Activated CD8-positive, alpha-beta memory T cell treated with anti-CD3 and anti-CD28 coated beads for 36 hours (primary cell): ENCODE results near the gene ANKS4B. TPM values are rescaled to one million over a fixed set of nuclear protein-coding genes. Genes with fewer than 3 reads are reported as not detected.
"Not testable (repeated sequence)": the region's sequence is repeated elsewhere in the genome, so short reads cannot be mapped to it uniquely, and the experiment has no call there.

ENCODE experiments used
- CTCF ChIA-PET: fragments of 350-600 bp; sonication (Branson Sonifier 250); formaldehyde crosslinking; loops from one replicate; lab custom pipeline; 2021; ENCODE audit warnings: antibody characterized with exemption; lab: Charles Lee
- POLR2A ChIA-PET: fragments of 350-600 bp; sonication (Branson Sonifier 250); formaldehyde crosslinking; loops from one replicate; lab custom pipeline; 2021; ENCODE audit warnings: antibody characterized with exemption; lab: Charles Lee
- total RNA-seq, 2 experiments: library from RNA; stranded (reverse); gene quantifications; one replicate each; pipeline ENCODE4 v1.2.3, GENCODE V29; 2021

Gene ANKS4B
- total RNA-seq, 2 experiments from 2014 or later = not detected

DNA sequence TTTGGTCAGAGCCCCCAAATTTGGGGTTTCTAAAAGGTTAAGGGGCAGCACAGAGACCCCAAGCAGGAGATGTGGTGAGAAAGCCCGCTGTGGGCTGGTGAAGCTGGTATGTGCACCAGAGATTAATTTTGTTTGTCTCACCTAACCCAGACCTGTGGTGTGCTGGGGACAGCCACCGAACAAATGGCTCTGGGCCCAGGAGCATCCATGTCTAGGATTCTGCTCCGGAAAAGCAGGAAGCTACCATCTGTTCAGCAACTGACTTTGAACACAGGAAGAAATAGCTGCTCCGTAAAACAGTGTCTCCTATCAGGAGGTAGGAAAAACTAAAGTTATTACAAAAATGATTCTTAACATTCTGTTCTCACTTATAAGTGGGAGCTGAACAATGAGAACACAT is 19.4 kb upstream of the ANKS4B start:
- POLR2A ChIA-PET = interaction anchor here (0.6 kb wide), 1 partner anchor 63 kb away, joined by 3 read pairs; no protein-coding TSS in a partner anchor
- CTCF ChIA-PET = no interaction called here

DNA sequence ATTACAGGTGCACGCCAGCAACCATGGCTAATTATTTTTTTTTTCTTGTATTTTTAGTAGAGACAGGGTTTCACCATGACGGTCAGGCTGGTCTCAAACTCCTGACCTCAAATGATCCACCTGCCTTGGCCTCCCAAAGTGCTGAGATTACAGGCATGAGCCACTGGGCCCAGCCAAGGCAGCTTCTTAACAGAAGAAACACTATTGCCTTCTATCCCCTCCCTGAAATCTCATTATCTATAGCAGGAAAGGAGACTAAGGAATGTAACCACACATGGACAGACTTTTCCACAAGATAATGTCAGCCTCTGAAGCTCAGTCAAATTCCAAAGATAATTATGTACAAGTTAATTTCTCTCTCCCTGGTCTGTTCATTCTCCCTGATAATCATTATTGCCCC is 16.4 kb upstream of the ANKS4B start:
- CTCF ChIA-PET = interaction anchor here (0.7 kb wide), 1 partner anchor 108 kb away, joined by 5 read pairs; no protein-coding TSS in a partner anchor
- POLR2A ChIA-PET = interaction anchor here (0.7 kb wide), 1 partner anchor 318 kb away, joined by 6 read pairs; no protein-coding TSS in a partner anchor

DNA sequence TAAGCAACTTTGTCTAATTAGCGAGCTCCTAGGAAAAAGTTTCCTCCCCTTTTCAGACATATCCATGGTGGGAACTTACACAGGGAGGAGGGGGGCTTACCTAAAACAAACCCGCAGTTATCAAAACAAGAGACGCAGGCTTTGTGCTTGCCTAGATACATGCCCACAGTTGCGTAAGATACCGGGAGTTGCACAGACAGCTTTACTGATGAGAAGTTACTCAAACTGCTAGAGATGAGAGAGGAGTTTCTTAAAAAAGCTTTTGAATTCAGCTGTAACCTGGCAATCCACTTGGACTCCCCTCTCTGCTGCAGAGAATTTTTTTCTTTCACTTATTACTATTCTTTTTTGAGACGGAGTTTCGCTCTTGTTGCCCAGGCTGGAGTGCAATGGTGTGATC is 15.3 kb upstream of the ANKS4B start:
- ChIA-PET CTCF (no interaction called here), POLR2A (no interaction called here)

DNA sequence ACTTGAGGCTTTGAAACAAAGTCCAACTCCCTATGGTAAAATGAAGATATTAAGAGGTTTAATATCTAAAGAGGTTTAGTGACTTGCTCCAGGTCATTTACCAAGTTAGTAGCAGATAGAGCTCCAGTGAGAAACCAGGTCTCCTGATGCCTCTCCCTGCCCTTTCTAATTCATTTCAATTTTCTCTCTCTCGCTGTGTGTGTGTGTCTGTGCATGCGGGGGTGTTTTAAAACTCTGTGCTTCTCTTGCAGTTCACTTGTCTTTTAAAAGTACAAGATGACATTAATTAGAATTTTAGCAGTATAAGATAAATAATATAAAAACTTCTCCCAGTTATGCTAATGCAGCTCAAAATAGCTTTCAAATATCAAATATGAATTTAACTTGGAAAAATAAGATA is 13.9 kb upstream of the ANKS4B start:
- CTCF ChIA-PET = no interaction called here
- POLR2A ChIA-PET = no interaction called here

DNA sequence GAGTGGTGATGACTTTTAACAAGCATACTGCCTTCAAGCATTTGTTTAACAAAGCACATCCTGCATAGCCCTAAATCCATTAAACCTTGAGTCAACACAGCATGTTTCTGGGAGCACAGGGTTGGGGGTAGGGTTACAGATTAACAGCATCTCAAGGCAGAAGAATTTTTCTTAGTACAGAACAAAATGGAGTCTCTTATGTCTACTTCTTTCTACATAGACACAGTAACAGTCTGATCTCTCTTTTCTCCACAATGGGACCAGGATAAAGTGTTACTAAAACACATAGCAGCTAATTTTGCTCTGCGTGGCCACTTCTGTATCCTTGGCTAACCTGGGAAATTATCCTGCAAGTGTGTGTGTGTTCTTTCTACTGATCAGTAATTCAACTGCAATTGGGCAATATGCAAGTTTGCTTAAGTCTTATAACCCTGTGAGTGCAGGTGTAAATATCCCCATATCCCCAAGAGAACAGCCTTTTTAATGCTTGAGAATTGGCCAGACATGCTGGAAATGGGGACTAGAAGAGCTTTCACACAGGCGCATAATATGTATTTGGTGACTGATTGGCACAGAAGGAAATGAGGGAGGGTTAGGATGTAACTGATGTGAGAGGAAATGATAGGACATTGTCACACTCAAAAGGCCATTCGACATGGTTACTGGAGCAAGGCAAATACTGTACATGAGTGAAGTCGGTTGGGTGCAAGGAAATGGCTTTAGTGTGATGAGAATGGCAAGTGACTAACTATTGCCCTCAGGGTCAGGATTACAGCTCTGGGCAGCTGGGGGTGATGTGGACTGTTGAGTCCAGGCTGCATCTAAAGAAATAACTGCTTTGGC is 10.8 kb upstream of the ANKS4B start:
- ChIA-PET POLR2A (no interaction called here), CTCF (no interaction called here)

DNA sequence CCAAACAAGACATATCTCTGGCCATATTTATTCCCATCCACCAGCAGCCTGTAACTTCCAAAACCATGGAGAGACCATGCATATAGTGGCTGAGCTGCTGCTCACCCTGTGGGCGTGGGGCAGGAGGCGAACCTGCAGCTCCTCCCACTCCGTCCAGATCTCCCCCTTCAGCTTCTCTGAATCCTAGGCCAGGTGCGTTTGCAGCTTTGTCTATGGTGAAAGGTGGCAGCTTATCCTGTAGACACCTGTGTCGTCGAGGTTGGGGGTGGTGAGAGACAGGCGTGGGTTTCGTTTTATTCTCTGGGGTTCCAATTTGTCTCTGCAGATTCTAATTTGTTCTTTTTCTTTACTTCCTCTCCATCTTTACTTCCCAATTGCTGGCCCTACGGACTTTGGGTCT is 9.7 kb upstream of the ANKS4B start:
- POLR2A ChIA-PET = no interaction called here
- CTCF ChIA-PET = no interaction called here

DNA sequence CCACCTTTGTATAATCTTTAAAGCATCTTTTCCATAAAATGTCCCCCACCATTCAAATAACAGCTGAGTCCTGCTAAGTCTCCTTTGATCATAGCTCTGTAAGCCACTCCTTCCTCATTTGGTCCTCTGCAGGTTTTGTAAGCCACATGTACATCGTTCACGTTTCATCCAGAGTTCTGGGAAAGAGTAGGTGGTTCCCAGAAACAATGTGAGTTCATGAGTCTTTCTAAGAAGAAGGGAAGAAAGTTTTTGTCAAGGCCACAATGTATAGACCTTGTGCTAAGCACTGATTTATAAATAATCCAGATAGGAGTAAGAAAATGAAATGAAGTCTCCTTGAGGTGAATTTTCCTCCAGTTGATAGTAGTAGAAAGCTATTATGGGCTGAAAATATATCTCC is 8.7 kb upstream of the ANKS4B start:
- CTCF ChIA-PET = no interaction called here

DNA sequence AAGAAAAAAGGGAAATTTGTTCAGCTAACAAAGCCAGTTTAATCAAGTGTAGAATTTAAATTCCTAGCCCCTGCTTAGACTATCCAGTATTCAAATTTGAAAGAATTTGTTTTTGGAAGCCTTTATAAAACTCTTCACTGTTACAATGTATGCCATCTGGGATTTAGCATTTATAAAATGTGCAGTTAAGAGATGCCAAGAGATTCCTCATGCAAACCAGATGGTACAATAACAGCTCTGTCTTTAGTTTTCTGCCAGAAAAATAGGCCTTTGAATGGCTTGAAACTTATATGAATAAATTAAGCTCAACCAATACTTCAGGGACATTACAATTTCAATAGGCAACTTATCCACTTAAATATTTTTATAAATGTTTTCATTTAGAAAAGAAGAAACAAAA is 6.8 kb upstream of the ANKS4B start:
- ChIA-PET CTCF (no interaction called here), POLR2A (no interaction called here)

More for the DNA sequence above, 8.7 kb upstream of the ANKS4B start:
- POLR2A ChIA-PET = no interaction called here

DNA sequence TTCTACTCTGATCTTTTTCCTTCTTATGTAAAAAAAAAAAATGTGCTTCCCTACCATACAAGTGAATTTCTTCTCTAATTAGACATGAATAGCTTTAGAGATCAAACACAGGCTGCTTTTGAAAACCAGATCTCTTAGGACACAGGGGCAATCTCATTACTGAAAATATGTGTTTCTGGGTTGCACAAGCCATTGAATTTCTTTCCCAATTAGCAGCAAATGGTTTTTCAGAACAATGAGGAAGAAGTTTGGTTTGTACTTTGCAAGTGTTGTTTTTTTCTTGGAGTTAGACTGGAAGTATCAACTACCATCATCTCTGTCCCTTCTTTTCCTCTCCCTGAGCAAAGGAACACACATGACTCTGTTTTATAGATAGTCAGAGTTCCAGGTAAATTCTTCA is 5.6 kb upstream of the ANKS4B start:
- ChIA-PET CTCF (no interaction called here), POLR2A (no interaction called here)

DNA sequence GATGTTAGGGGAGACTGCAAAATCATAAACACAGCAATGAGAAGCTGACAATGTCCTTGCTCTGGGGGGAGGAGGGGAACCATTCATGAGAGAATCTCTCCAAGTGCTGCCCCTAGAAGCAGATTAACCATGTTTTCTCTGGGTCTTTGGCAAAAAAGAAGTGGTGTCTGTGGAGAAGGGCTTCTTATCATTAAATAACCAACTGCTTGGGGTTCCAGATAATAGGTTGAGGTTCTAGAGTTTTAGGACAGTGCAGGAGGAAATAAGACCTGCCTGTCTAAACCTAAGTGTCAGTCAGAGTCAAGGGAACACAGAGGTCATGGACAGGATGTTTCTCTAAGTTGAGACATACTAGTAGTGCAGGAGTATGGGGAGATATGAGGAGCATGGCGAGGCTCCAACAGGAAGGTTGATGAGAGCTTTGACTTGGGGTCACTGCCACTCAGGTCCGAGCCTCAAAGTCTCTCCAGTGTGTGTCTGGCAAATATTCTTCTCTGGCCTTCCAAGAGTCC is 5.1 kb upstream of the ANKS4B start:
- ChIA-PET CTCF (no interaction called here), POLR2A (no interaction called here)

DNA sequence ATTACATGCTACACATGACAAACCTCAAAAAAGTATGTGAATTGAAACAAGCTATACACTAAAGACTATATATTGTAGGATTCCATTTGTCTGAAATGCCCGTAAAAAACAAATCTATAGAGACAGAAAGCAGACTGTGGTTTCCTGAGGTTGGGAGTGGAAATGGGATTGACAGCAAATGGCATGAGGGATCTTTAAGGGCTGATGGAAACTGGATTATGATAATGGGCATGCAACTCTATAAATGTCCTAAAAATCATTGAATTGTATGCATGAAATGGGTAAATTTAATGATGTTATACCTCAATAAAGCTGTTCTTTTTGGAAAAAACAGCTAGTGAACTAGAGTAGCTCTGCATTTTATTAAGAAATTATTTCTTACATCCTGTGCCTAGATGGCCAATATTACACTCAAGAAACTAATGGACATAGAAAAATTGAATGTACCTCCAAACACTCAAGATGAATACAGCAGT is 416 bp upstream of the ANKS4B start:
- ChIA-PET CTCF (no interaction called here), POLR2A (no interaction called here)

DNA sequence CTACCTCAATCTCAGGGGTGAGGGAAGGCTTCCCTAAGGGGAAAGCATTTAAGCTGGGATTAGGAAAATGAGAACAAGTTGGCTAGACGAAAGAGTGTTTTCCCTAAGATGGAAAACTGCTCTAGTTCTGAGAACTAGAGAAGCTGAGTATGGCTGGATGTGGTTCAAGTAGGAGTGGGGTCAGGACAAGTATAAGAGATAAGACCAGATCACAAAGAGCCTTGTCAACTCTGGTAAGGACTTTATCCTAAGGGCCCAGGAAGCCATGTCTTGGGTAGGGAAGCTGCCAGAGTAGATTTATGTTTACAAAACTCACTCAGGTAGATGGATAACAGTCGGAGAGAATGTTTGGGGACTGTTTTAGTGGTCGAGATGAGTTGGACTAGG is 1.7 kb downstream of the ANKS4B start:
- CTCF ChIA-PET = no interaction called here
- POLR2A ChIA-PET = no interaction called here

DNA sequence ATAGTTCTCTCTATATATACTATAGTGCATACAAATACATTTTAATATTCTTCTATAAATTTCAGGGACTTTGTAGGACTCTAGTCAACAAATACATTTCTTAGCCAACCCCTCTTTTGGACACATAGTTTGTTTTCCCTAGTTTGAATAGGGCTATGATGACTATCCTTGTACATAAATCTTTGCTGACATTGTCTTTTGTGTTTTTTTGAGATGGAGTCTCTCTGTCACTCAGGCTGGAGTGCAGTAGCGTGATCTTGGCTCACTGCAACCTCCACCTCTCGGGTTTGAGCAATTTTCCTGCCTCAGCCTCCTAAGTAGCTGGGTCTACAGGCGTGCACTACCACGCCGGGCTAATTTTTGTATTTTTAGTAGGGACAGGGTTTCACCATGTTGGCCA is 3.3 kb downstream of the ANKS4B start:
- POLR2A ChIA-PET = no interaction called here
- CTCF ChIA-PET = no interaction called here

DNA sequence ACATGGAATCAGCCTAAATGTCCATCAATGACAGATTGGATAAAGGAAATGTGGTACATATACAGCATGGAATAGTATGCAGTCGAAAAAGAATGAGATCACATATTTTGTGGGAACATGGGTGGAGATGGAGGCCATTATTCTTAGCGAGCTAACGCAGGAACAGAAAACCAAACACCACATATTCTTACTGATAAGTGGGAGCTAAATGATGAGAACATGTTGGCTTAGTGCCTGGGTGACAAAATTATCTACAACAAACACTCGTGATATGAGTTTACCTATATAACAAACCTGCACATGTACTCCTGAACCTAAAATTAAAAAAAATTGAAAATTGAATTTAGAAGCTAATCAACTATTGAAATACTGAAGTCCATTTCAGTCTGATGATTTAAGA is 6.1 kb downstream of the ANKS4B start:
- CTCF ChIA-PET = no interaction called here
- POLR2A ChIA-PET = no interaction called here

DNA sequence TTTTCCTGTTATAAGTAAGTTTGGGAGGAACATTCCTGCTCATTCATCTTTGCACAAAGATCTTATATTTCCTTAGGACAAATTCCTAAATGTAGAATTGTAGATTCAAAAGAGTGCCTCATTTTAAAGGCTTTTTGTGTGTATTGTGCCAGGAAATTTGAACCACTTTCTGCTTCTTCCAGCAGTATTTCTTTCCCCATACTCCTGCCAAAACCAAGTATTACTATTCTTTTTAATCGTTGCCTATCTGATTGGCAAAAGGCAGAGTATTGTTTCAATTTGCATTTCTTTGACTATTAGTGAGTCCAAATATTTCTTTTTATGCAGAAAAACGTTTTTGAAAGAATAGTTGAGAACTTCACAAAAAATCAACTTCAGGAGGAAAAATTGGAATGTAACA is 9.3 kb downstream of the ANKS4B start:
- CTCF ChIA-PET = no interaction called here
- POLR2A ChIA-PET = no interaction called here

DNA sequence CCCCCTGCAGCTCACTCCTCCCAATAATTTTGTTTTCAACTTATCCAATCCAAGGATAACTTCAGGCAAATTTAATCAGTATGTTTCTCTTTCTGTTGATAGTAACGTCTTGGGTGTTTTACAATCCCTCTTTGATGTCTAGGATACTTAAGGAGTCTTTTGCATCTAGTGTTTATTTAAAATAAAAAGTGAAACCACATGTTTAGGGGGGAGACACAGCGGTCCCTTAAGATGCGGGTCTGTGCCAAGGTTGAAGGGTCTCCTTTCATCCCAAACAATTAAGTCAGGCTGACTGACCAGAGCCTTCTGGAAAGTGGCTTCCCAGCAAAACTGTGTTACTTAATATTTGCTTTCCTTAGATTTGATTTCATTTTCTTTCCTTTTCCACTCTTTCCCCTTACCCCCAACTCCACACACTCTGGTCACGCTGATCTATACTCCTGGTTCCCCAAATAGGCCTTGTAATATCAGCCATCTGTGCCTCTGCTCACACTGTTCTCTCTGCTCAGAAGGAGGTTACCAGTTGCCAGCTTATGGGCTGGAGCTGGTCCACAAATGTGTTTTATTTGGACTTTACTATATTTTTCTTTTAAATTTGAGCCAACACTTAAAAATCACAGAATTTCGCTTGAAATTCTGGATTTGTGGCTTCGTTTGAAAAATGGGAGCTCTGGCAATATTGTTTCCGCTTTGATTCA is 11.2 kb downstream of the ANKS4B start:
- CTCF ChIA-PET = no interaction called here
- POLR2A ChIA-PET = no interaction called here

DNA sequence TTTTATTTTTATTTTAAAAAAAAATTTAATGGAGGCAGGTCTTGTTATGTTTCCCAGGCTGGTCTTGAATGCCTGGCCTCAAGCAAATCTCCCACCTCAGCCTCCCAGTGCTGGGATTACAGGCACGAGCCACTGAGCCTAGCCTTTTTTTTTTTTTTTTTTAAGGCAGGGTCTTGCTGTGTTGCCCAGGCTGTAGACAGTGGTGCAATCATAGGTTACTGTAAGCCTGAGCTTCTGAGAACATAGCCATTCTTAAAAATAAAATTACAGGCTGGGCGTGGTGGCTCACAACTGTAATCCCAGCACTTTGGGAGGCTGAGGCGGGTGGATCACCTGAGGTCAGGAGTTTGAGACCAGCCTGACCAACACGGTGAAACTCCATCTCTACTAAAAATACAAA is 14.7 kb downstream of the ANKS4B start:
- CTCF ChIA-PET = interaction anchor here (0.7 kb wide), 1 partner anchor 10 kb away, joined by 3 read pairs; no protein-coding TSS in a partner anchor
- POLR2A ChIA-PET = not testable (repeated sequence)

DNA sequence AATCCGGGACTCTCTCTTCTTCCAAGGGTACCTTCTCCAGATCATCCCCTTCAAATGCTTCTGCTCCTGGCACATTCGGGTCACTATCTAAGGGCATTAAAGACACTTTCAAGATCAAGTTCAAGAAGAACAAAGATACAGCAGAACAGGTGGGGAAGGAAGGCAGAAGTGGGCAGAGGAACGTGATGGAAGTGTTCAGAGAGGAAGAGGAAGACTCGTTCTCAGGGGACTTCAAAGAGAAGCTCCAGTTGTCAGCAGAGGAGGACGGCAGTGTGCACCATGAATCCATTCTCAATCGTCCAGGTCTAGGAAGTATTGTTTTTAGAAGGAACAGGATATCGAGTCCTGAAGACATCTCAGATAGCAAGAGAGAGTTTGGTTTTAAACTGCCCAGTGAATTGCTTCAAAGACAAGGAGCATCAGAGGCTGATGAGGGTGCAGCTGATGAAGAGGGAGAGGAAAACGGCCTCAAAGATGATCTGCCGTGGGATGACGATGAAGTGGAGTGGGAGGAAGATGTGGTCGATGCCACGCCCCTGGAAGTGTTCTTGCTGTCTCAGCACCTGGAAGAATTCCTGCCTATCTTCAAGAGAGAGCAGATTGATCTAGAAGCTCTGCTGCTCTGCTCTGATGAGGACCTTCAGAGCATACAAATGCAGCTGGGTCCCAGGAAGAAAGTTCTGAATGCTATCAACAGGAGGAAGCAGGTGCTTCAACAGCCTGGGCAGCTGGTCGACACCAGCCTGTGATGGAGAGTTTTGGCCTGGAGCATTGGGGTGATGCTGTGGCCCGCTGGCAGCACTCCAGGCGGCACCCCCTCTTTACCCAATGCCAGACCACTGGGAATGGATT is 16.8 kb downstream of the ANKS4B start:
- POLR2A ChIA-PET = no interaction called here
- CTCF ChIA-PET = no interaction called here

DNA sequence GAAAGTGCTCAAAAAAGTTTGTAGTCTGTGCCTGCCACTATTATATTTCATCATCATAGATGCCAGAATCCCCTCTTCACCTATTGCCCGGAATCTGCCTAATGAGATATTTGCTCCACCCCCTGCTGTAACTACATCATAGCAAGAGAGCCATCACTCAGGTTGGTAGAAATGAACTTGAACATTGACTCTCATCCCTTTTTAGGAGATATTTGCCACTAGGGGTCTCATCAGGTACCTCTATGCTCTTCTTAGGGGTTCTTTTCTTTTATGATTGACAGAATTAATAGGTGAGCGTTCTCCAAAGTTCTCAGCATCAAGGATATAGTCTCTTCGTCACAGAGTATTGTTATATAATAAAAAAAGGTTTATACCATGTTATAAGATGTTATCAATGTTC is 20.0 kb downstream of the ANKS4B start:
- ChIA-PET CTCF (interaction anchor here (0.6 kb wide), 1 partner anchor 1390 kb away, joined by 3 read pairs; no protein-coding TSS in a partner anchor), POLR2A (no interaction called here)

DNA sequence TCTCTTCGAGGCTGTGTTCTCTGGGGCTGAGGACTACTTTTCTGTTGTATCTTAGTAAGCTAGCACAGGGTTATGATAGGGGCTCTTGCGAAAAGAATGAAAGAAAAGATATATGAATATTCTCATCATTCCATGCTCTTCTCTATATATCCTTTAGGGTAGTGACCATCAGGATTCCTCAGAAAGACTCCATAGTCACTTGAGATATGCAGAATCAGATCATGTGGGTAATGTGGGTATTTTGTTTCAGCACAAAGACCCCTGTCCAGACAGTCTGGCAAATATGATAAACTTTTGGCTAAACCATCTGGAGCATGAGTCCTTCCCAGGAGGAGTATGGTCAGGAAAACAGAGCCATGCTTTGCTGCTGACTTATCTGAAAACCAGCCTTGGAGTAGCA is 23.1 kb downstream of the ANKS4B start:
- CTCF ChIA-PET = no interaction called here
- POLR2A ChIA-PET = no interaction called here
